Lower lobe of right lung (tissue), 2 donors: ENCODE results near the gene ZNF740. TPM values are rescaled to one million over a fixed set of nuclear protein-coding genes. Genes with fewer than 3 reads are reported as not detected.
"Not testable (repeated sequence)": the region's sequence is repeated elsewhere in the genome, so short reads cannot be mapped to it uniquely, and the experiment has no call there.

Experiments used
- ATAC-seq, 2 donors: fragments of 200-7000 bp; cut with Tn5 transposase; one replicate each; pipeline ENCODE4 v1.9.1; 2020 to 2022; ENCODE audit warnings: mild to moderate bottlenecking in 2 of 2, moderate library complexity in 2 of 2
- DNase-seq: peaks from one replicate; pipeline ENCODE4 v3.0.0-alpha.2; 2020
- H3K27ac ChIP-seq: fragments of 200-600 bp; one replicate; pipeline ENCODE4 v1.8.0; 2022
- H3K27me3 ChIP-seq: fragments of 200-600 bp; one replicate; pipeline ENCODE4 v1.8.0; 2022; ENCODE audit warnings: low read depth
- H3K36me3 ChIP-seq: fragments of 200-600 bp; one replicate; pipeline ENCODE4 v1.8.0; 2022; ENCODE audit warnings: mild to moderate bottlenecking
- H3K4me1 ChIP-seq: fragments of 200-600 bp; one replicate; pipeline ENCODE4 v1.8.0; 2022
- H3K4me3 ChIP-seq: fragments of 200-600 bp; one replicate; pipeline ENCODE4 v1.8.0; 2022; ENCODE audit warnings: mild to moderate bottlenecking
- H3K9me3 ChIP-seq: fragments of 200-600 bp; one replicate; pipeline ENCODE4 v1.8.0; 2022
- intact Hi-C: fragments of 100-400 bp; cut with DNase I; formaldehyde crosslinking; loops from one replicate; pipeline ENCODE4 v1.11.0; 2022
- total RNA-seq: library from RNA; stranded (reverse); fragmentation: NEBNext Ultra II Directional; extraction: Animal tissue kit (Norgen Biotek cat#: 25700); gene quantifications from one replicate; pipeline ENCODE4 v1.2.1, GENCODE V29; 2021
- TF ChIP-seq, protein P1 (sequence below): fragments of 200-600 bp; IDR thresholded peaks from one replicate; pipeline ENCODE4 v1.8.0; 2022; ENCODE audit warnings: antibody characterized with exemption, mild to moderate bottlenecking
- donor health status: DM: no; HTN: yes; CAD: no; lungs with severe emphysema.

Gene ZNF740
- total RNA-seq, 1 donor from 2014 or later = 49.5 TPM

GRCh38 chr12:53201177-53201541 is 20.6 kb downstream of the ZNF740 start:
- no peaks in the 10 kb centered on the region for H3K36me3 ChIP-seq
- no peaks in the 10 kb centered on the region for H3K27me3 ChIP-seq
- TF ChIP-seq, protein P1, sequence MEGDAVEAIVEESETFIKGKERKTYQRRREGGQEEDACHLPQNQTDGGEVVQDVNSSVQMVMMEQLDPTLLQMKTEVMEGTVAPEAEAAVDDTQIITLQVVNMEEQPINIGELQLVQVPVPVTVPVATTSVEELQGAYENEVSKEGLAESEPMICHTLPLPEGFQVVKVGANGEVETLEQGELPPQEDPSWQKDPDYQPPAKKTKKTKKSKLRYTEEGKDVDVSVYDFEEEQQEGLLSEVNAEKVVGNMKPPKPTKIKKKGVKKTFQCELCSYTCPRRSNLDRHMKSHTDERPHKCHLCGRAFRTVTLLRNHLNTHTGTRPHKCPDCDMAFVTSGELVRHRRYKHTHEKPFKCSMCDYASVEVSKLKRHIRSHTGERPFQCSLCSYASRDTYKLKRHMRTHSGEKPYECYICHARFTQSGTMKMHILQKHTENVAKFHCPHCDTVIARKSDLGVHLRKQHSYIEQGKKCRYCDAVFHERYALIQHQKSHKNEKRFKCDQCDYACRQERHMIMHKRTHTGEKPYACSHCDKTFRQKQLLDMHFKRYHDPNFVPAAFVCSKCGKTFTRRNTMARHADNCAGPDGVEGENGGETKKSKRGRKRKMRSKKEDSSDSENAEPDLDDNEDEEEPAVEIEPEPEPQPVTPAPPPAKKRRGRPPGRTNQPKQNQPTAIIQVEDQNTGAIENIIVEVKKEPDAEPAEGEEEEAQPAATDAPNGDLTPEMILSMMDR = no peak
- H3K27ac ChIP-seq = no peak overlapping the region
- no peak for ATAC-seq
- DNase-seq = no peak
- H3K4me1 ChIP-seq = peaks cover 20% of the 10 kb centered on the region
- intact Hi-C loops = no loop called here
- no peak overlapping the region for H3K4me3 ChIP-seq
- no peaks in the 10 kb centered on the region for H3K9me3 ChIP-seq

DNA sequence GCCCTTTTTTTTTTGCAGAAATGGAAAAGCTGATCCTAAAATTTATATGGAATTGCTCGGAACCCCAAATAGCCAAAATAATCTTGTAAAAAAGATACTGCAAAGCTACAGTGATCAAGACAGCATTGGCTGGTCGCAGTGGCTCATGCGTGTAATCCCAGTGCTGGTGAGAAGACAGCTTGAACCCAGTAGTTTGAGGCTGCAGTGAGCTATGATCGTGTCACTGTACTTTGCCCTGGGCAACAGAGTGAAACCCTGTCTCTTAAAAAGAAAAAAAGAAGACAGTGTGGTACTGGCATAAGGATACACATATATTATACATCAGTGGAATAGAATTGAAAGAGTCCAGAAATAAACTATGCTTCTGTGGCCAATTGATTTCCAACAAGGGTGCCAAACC is 21.1 kb downstream of the ZNF740 start:
- no peaks in the 10 kb centered on the region for H3K9me3 ChIP-seq
- H3K27me3 ChIP-seq = no peaks in the 10 kb centered on the region
- H3K36me3 ChIP-seq = no peaks in the 10 kb centered on the region
- TF ChIP-seq, protein P1 = no peak
- intact Hi-C loops = no loop called here
- no peak overlapping the region for H3K27ac ChIP-seq
- H3K4me1 ChIP-seq = peaks cover 25% of the 10 kb centered on the region
- ATAC-seq (no peak), DNase-seq (no peak)
- H3K4me3 ChIP-seq = no peak overlapping the region

DNA sequence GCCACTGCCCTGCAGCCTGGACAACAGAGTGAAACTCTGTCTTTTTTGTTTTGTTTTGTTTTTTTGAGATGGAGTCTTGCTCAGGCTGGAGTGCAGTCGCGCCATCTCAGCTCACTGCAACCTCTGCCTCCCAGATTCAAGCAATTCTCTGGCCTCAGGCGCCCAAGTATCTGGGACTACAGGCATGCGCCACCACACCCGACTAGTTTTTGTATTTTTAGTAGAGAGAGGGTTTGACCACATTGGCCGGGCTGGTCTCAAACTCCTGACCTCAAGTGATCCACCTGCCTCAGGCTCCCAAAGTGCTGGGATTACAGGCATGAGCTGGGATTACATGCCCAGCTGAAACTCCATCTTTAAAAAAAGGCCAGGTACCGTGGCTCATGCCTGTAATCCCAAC is 21.8 kb downstream of the ZNF740 start:
- H3K4me3 ChIP-seq, intact Hi-C loops, H3K27me3 ChIP-seq, H3K36me3 ChIP-seq, DNase-seq, H3K9me3 ChIP-seq, H3K27ac ChIP-seq, ATAC-seq: not testable (repeated sequence)
- peaks cover 27% of the 10 kb centered on the region for H3K4me1 ChIP-seq

GRCh38 chr12:53204351-53204750 is 23.8 kb downstream of the ZNF740 start:
- ATAC-seq = no peak
- DNase-seq = no peak

DNA sequence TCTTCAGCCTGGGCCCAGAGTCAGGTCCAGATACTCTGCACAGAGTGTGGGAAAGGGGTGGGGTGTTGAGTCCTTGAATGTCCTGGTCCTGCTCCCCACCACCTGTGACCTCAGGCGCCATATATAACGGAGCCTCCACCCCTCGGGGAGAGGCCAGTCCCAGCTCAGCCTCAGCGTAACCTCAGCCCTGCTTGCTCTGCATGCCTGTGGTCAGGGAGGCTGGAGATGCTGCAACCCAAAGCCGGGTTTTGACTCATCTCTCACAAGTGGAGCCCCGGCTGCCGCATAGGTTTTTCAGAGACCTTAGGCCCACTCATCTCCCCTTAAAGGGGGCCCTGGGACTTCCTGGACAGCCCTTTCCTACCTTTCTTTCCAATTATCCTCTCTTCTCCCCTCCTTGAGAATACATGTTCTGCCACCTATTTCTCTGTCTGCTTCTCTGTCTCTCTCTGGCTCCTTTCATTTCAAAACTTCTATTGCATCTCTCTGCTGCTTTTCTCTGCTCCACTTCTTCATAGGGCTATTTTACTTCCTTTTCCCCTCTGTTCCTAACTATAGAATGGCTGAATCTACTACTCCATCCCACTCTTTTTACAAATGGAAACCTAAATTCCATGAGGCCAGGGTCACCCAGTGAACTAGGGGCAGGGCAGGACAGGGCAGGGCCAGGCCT is 25.4 kb downstream of the ZNF740 start:
- ATAC-seq = peak; percentile 57 to 61
- Histone ChIP-seq H3K4me3 (peak overlapping the region; percentile 30), H3K36me3 (peaks cover 7% of the 10 kb centered on the region), H3K27ac (peak overlapping the region; percentile 46), H3K9me3 (no peaks in the 10 kb centered on the region), H3K4me1 (peaks cover 36% of the 10 kb centered on the region), H3K27me3 (no peaks in the 10 kb centered on the region)
- intact Hi-C loops = no loop called here
- DNase-seq = no peak
- TF ChIP-seq, protein P1 = no peak

More at GRCh38 chr12:53204351-53204750, 23.8 kb downstream of the ZNF740 start:
- Histone ChIP-seq H3K9me3 (no peaks in the 10 kb centered on the region), H3K27me3 (no peaks in the 10 kb centered on the region), H3K27ac (no peak overlapping the region), H3K4me3 (no peak overlapping the region), H3K4me1 (peaks cover 36% of the 10 kb centered on the region), H3K36me3 (no peaks in the 10 kb centered on the region)
- TF ChIP-seq, protein P1 = no peak
- intact Hi-C loops = no loop called here

- peak within 1 kb of the TSS; percentile 30 for H3K4me3 ChIP-seq
- TF ChIP-seq, protein P1 = no peak
- peaks cover 36% of the 10 kb centered on the region for H3K4me1 ChIP-seq
- intact Hi-C loops = no loop called here
- peak within 1 kb of the TSS; percentile 46 for H3K27ac ChIP-seq
- peaks cover 19% of the 10 kb centered on the region for H3K36me3 ChIP-seq
- DNase-seq (no peak), ATAC-seq (peak; percentile 20 to 30)
- no peaks in the 10 kb centered on the region for H3K9me3 ChIP-seq
- no peaks in the 10 kb centered on the region for H3K27me3 ChIP-seq
Observed at GRCh38 chr12:53207042-53207441, 26.5 kb downstream of the ZNF740 start, which contains the start of gene ITGB7. Gene ITGB7 (minus strand): TSS chr12:53207251. CDS start chr12:53200443, 6,808 bp downstream.
